Measurements from ENCODE around the gene TXNDC2. TPM values are rescaled to one million over a fixed set of nuclear protein-coding genes. Genes with fewer than 3 reads are reported as not detected.

TXNDC2 gene
- total and polyA plus RNA-seq, 2 of the 4 experiments (the other 2 are of a cell fraction) = 0.18 TPM; not detected in 1

DNA sequence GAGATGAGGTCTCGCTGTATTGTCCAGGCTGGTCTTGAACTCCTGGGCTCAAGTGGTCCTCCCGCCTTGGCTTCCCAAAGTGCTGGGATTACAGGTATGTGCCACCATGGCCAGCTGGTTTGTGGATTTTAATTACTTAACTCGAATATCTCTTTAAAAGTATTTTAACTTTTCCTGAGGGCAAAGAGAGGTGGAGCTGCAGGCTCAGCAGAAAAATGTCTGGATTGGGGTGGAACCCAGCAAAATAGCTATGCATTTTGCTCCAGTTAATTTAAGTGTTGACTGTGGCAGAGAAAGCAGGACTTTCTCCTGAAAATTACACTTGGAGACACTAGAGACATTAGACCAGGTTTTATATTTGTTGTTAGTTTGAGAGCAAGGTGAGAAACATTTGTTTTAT, 35.5 kb upstream of the TXNDC2 start:
- Histone ChIP-seq H4K91ac (ENCODE audit: insufficient read depth, low read depth, low read length) (no peak overlapping the region), H4K5ac (ENCODE audit: low read depth, low read length) (no peak overlapping the region), H3K27ac (ENCODE audit: insufficient read depth, low read length) (no peak overlapping the region), H3K56ac (ENCODE audit: extremely low read depth, insufficient read depth, low read length) (no peak overlapping the region), H3K23ac (ENCODE audit: low read depth, low read length) (no peak overlapping the region), H3K9me1 (ENCODE audit: insufficient read depth, low read length) (0 out of 2 replicates have a peak, but pooled peaks cover 7% of the 10 kb centered on the region), H3K79me1 (ENCODE audit: low read depth in 1 of 2, low read length in 2 of 2) (peaks cover 4 to 5% of the 10 kb centered on the region in 2 experiments; a peak in 3 of 4 replicates), H3K4me2 (ENCODE audit: low read depth, low read length) (no peak overlapping the region), H2AK9ac (replicated peaks; ENCODE audit: low read depth, low read length, poor library complexity) (no peak overlapping the region), H3K9ac (ENCODE audit: low read depth, low read length) (no peak overlapping the region), H3K4me1 (ENCODE audit: control insufficient read depth, insufficient read depth, low read length) (peaks cover 6% of the 10 kb centered on the region), H3K4me3 (ENCODE audit: insufficient read depth, low read depth, low read length) (no peak overlapping the region), H2BK20ac (ENCODE audit: low read depth, low read length) (no peak overlapping the region), H2BK15ac (ENCODE audit: low read depth, low read length) (no peak overlapping the region), H2AFZ (replicated peaks; ENCODE audit: low read length, poor library complexity) (no peak overlapping the region), H4K8ac (ENCODE audit: low read depth in 2 of 2, low read length in 2 of 2) (no peak overlapping the region), H3K14ac (replicated peaks; ENCODE audit: low read depth, low read length) (no peak overlapping the region), H2BK120ac (ENCODE audit: low read depth, low read length) (no peak overlapping the region), H4K20me1 (ENCODE audit: insufficient read depth, low read length) (no peaks in the 10 kb centered on the region; the same call in 1 of the 2 replicates), H3K4ac (ENCODE audit: low read depth, low read length) (no peak overlapping the region), H2BK5ac (ENCODE audit: low read depth, low read length, poor library complexity, severe bottlenecking) (no peak overlapping the region), H3K36me3 (ENCODE audit: control insufficient read depth, insufficient read depth, low read length) (no peaks in the 10 kb centered on the region), H3K18ac (ENCODE audit: low read depth, low read length) (no peak overlapping the region), H2AK5ac (ENCODE audit: low read depth, low read length) (no peak overlapping the region), H3K27me3 (ENCODE audit: control insufficient read depth, insufficient read depth, low read length) (no peaks in the 10 kb centered on the region), H3K9me3 (ENCODE audit: control insufficient read depth, insufficient read depth, low read length) (0 out of 2 replicates have a peak, but pooled peaks cover 2% of the 10 kb centered on the region)
- no CpG with 5 or more reads among the region's 3 CpGs for WGBS, 2 experiments (ENCODE audit: extremely low coverage in 2 of 2, insufficient read length in 1 of 2)
- DNase-seq = no peak
- in situ Hi-C loops (cut with MboI; ENCODE audit: low sequenced_read_pairs) = no loop called here
- intact Hi-C loops (cut with micrococcal nuclease) = no loop called here
- no peak for ATAC-seq (ENCODE audit: low read depth)
- ChIA-PET CTCF (no interaction called here), POLR2A (ENCODE audit: unreplicated experiment) (no interaction called here)
- BruUV-seq (replicated peaks) = no TSS peak
- dilution Hi-C loops (cut with HindIII; ENCODE audit: low sequenced_read_pairs, unreplicated experiment) = no loop called here
- no peak for TF ChIP-seq CEBPB (IDR thresholded peaks at IDR 0.05; ENCODE audit: low read depth, low read length)
- no peak for TF ChIP-seq BHLHE40 (IDR thresholded peaks at IDR 0.05; ENCODE audit: low read depth, low read length)
- TF ChIP-seq USF2 (IDR thresholded peaks at IDR 0.05; ENCODE audit: low read depth, low read length) = no peak
- TF ChIP-seq RCOR1 (IDR thresholded peaks at IDR 0.05; ENCODE audit: insufficient replicate concordance, low read length) = no peak
- TF ChIP-seq RFX5 (IDR thresholded peaks at IDR 0.05; ENCODE audit: low read depth, low read length) = no peak
- TF ChIP-seq POLR2A (IDR thresholded peaks at IDR 0.05; ENCODE audit: low read depth, low read length) = no peak
- no peak for TF ChIP-seq NFE2L2 (IDR thresholded peaks at IDR 0.05; ENCODE audit: low read depth, low read length)
- TF ChIP-seq FOS (IDR thresholded peaks at IDR 0.05; ENCODE audit: low read depth, low read length) = no peak
- TF ChIP-seq, protein P1, sequence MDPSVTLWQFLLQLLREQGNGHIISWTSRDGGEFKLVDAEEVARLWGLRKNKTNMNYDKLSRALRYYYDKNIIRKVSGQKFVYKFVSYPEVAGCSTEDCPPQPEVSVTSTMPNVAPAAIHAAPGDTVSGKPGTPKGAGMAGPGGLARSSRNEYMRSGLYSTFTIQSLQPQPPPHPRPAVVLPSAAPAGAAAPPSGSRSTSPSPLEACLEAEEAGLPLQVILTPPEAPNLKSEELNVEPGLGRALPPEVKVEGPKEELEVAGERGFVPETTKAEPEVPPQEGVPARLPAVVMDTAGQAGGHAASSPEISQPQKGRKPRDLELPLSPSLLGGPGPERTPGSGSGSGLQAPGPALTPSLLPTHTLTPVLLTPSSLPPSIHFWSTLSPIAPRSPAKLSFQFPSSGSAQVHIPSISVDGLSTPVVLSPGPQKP (IDR thresholded peaks at IDR 0.05; ENCODE audit: borderline replicate concordance, low read depth, low read length) = no peak
- no peak for TF ChIP-seq SMC3 (IDR thresholded peaks at IDR 0.05; ENCODE audit: low read depth, low read length)
- TF ChIP-seq, protein P2, sequence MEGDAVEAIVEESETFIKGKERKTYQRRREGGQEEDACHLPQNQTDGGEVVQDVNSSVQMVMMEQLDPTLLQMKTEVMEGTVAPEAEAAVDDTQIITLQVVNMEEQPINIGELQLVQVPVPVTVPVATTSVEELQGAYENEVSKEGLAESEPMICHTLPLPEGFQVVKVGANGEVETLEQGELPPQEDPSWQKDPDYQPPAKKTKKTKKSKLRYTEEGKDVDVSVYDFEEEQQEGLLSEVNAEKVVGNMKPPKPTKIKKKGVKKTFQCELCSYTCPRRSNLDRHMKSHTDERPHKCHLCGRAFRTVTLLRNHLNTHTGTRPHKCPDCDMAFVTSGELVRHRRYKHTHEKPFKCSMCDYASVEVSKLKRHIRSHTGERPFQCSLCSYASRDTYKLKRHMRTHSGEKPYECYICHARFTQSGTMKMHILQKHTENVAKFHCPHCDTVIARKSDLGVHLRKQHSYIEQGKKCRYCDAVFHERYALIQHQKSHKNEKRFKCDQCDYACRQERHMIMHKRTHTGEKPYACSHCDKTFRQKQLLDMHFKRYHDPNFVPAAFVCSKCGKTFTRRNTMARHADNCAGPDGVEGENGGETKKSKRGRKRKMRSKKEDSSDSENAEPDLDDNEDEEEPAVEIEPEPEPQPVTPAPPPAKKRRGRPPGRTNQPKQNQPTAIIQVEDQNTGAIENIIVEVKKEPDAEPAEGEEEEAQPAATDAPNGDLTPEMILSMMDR (conservative IDR thresholded peaks at IDR 0.05; ENCODE audit: low read depth, low read length) = no peak
- TF ChIP-seq MXI1 (IDR thresholded peaks at IDR 0.05; ENCODE audit: borderline replicate concordance, low read depth, low read length) = no peak
- no peak for TF ChIP-seq MAFK (IDR thresholded peaks at IDR 0.05; ENCODE audit: low read depth, low read length)
- no peak for TF ChIP-seq MAZ (IDR thresholded peaks at IDR 0.05; ENCODE audit: borderline replicate concordance, low read depth, low read length)
- TF ChIP-seq CHD1 (IDR thresholded peaks at IDR 0.05; ENCODE audit: low read depth, low read length) = no peak
- TF ChIP-seq RAD21 (IDR thresholded peaks at IDR 0.05; ENCODE audit: low read length) = no peak
